HepG2 (cell line): ENCODE results near the gene HCRT. TPM values are rescaled to one million over a fixed set of nuclear protein-coding genes. Genes with fewer than 3 reads are reported as not detected.
A peak's percentile ranks its signal among the peaks of the same experiment; 100 is the strongest.

Source experiments
- ATF4 ChIP-seq, 2 experiments: fragments of 450-650 bp in 1 of 2; sonication (generic) in 1 of 2; formaldehyde crosslinking; IDR thresholded peaks; 2 replicates each; pipeline versions ENCODE4 v1.5.0 to v1.8.0; 2020 to 2022; ENCODE audit warnings: mild to moderate bottlenecking in 1 of 2, missing genetic modification reagents in 1 of 2
- BRD4 ChIP-seq: sonication (generic); formaldehyde crosslinking; IDR thresholded peaks from 2 replicates; pipeline ENCODE4 v1.4.0; 2020; ENCODE audit warnings: missing genetic modification reagents
- CERS6 ChIP-seq: sonication (generic); formaldehyde crosslinking; IDR thresholded peaks from 2 replicates; pipeline ENCODE4 v1.5.0; 2020; ENCODE audit warnings: missing genetic modification reagents
- FOSL1 ChIP-seq: sonication (generic); formaldehyde crosslinking; IDR thresholded peaks from 2 replicates; pipeline ENCODE4 v1.9.0; 2021; ENCODE audit warnings: missing genetic modification reagents, borderline replicate concordance
- GATA4 ChIP-seq: sonication (generic); IDR thresholded peaks from 2 replicates; pipeline ENCODE4 v1.6.1; 2016; ENCODE audit warnings: antibody characterized with exemption, low read depth, borderline replicate concordance
- GLMP ChIP-seq: sonication (generic); formaldehyde crosslinking; IDR thresholded peaks from 2 replicates; pipeline ENCODE4 v1.9.0; 2021; ENCODE audit warnings: missing genetic modification reagents, mild to moderate bottlenecking, borderline replicate concordance
- HINFP ChIP-seq: sonication (generic); formaldehyde crosslinking; IDR thresholded peaks from 2 replicates; pipeline ENCODE4 v1.4.0; 2020; ENCODE audit warnings: low read depth, mild to moderate bottlenecking, missing genetic modification reagents
- IKZF1 ChIP-seq: fragments of 450-650 bp; IDR thresholded peaks from 2 replicates; pipeline ENCODE4 v1.7.1; 2016
- MATR3 ChIP-seq: sonication (generic); formaldehyde crosslinking; IDR thresholded peaks from 2 replicates; pipeline ENCODE4 v1.4.0; 2020; ENCODE audit warnings: missing genetic modification reagents
- NR2C2 ChIP-seq: sonication (generic); formaldehyde crosslinking; IDR thresholded peaks from 2 replicates; pipeline ENCODE4 v1.4.0; 2020; ENCODE audit warnings: missing genetic modification reagents, mild to moderate bottlenecking, moderate library complexity, borderline replicate concordance
- PHF20 ChIP-seq: sonication (generic); formaldehyde crosslinking; IDR thresholded peaks from 2 replicates; pipeline ENCODE4 v1.5.0; 2020; ENCODE audit warnings: mild to moderate bottlenecking, missing genetic modification reagents
- SRSF4 ChIP-seq: fragments of 200-400 bp; formaldehyde crosslinking; IDR thresholded peaks from one replicate; pipeline ENCODE4 v1.6.1; 2018; ENCODE audit warnings: mild to moderate bottlenecking, low read depth, low read length, moderate library complexity; ENCODE audit not compliant: poor library complexity, severe bottlenecking
- XRCC5 ChIP-seq: fragments of 200-400 bp; formaldehyde crosslinking; optimal IDR thresholded peaks from 2 replicates; pipeline ENCODE3; 2017; ENCODE audit warnings: mild to moderate bottlenecking, low read length
- ZC3H13 ChIP-seq: sonication (generic); formaldehyde crosslinking; IDR thresholded peaks from 2 replicates; pipeline ENCODE4 v1.8.1; 2023; ENCODE audit warnings: mild to moderate bottlenecking, missing genetic modification reagents, moderate library complexity
- ZMAT5 ChIP-seq: sonication (generic); formaldehyde crosslinking; IDR thresholded peaks from 2 replicates; pipeline ENCODE4 v1.5.0; 2020; ENCODE audit warnings: mild to moderate bottlenecking, low read depth, missing genetic modification reagents, borderline replicate concordance
- ZNF142 ChIP-seq: sonication (generic); formaldehyde crosslinking; IDR thresholded peaks from 2 replicates; pipeline ENCODE4 v1.4.0; 2020; ENCODE audit warnings: missing genetic modification reagents
- ZNF572 ChIP-seq: sonication (generic); formaldehyde crosslinking; IDR thresholded peaks from 2 replicates; pipeline ENCODE4 v1.5.1; 2020; ENCODE audit warnings: mild to moderate bottlenecking, missing genetic modification reagents
- polyA plus RNA-seq, 8 experiments: library from polyadenylated mRNA; depleted of rRNA in 3 of 8; stranded (reverse) in 7 of 8; unstranded in 1 of 8; fragments of >200 nt; fragmentation: Illumina TruSeq in 4 of 8; extraction: Trizol in 4 of 8; gene quantifications; 2 replicates each; pipeline versions ENCODE4 v1.2.1 to v1.2.3, GENCODE V29; 2011 to 2016; ENCODE audit warnings: low read depth in 4 of 8, missing spikeins in 1 of 8, mixed read lengths in 1 of 8; ENCODE audit not compliant: insufficient read depth in 1 of 8
- total RNA-seq, 5 experiments: library from RNA; depleted of rRNA; stranded (reverse); fragments of >200 nt; fragmentation: Illumina TruSeq; extraction: Trizol; gene quantifications; 2 replicates each; pipeline ENCODE4 v1.2.3, GENCODE V29; 2016; ENCODE audit warnings: low read depth in 1 of 5

The HCRT gene
- total and polyA plus RNA-seq, 2 of the 13 experiments (the other 11 are each of a cell fraction or from before 2014, with no cell fraction given), result not detected

GRCh38 chr17:42183741-42184711 lies 1.2 kb downstream of the HCRT start (continued):
- TF ChIP-seq ZC3H13 (CRISPR knock-in tag) (peak; percentile 91; the same call in 1 of the 2 replicates), PHF20 (CRISPR knock-in tag) (no peak; the same call in none of the 2 replicates), SRSF4 (no peak), NR2C2 (CRISPR knock-in tag) (peak; percentile 63), ZMAT5 (CRISPR knock-in tag) (no peak), MATR3 (no peak), GLMP (CRISPR knock-in tag) (no peak), BRD4 (CRISPR knock-in tag) (peak; percentile 95), ZNF572 (CRISPR knock-in tag) (no peak), XRCC5 (peak; percentile 94), HINFP (CRISPR knock-in tag) (peak; percentile 53), ZNF142 (CRISPR knock-in tag) (peak; percentile 98), ATF4 (CRISPR knock-in tag; IDR thresholded peaks at IDR 0.05) (peak in 1 of 2 experiments; percentile 36; a peak in 1 of 4 replicates), FOSL1 (CRISPR knock-in tag) (no peak), IKZF1 (no peak), CERS6 (CRISPR knock-in tag) (no peak), GATA4 (no peak)
